Measurements from ENCODE around the gene BPIFA3. TPM values are rescaled to one million over a fixed set of nuclear protein-coding genes. Genes with fewer than 3 reads are reported as not detected.

The BPIFA3 gene
- total and polyA plus RNA-seq, 2 of the 8 experiments (the other 6 are each of a cell fraction or from before 2014, with no cell fraction given), result not detected

GRCh38 chr20:33178726-33179125, 38.4 kb upstream of the BPIFA3 start:
- Histone ChIP-seq H3K9me3 (ENCODE audit: insufficient read depth in 2 of 2, low read depth in 1 of 2, low read length in 1 of 2) (no peaks in the 10 kb centered on the region), H3K14ac (ENCODE audit: insufficient read length) (no peak overlapping the region), H2AFZ (ENCODE audit: low read length) (no peak overlapping the region), H2BK15ac (ENCODE audit: low read length) (no peak overlapping the region), H3K18ac (ENCODE audit: extremely low read depth, low read length) (no peak overlapping the region), H3K56ac (replicated peaks; ENCODE audit: insufficient read length, low read depth, low read length) (no peak overlapping the region), H4K20me1 (replicated peaks in 1 of 2; ENCODE audit: control insufficient read depth in 1 of 2, insufficient read depth in 2 of 2, low read length in 2 of 2) (no peaks in the 10 kb centered on the region), H3K4me1 (replicated peaks in 1 of 4; ENCODE audit: control insufficient read depth in 3 of 4, insufficient read depth in 4 of 4, low read length in 3 of 4) (peaks cover 0 to 3% (median 2%) of the 10 kb centered on the region in 4 experiments; a peak in 3 of 7 replicates), H3K4ac (replicated peaks; ENCODE audit: insufficient read length, low read depth, low read length) (no peak overlapping the region), H3K79me2 (ENCODE audit: control insufficient read depth in 1 of 2, insufficient read depth in 2 of 2, low read length in 2 of 2) (no peaks in the 10 kb centered on the region), H3K27me3 (replicated peaks in 1 of 4; ENCODE audit: control insufficient read depth in 3 of 4, extremely low read depth in 1 of 4, insufficient read depth in 3 of 4, low read length in 3 of 4) (no peaks in the 10 kb centered on the region), H4K8ac (ENCODE audit: extremely low read depth, insufficient read depth, low read length) (no peak overlapping the region), H3K27ac (ENCODE audit: low read depth, low read length) (no peak overlapping the region), H2BK120ac (replicated peaks; ENCODE audit: low read depth, low read length) (no peak overlapping the region), H3K23me2 (ENCODE audit: low read depth, low read length) (no peaks in the 10 kb centered on the region), H2BK12ac (ENCODE audit: low read depth, low read length) (no peak overlapping the region), H3K23ac (ENCODE audit: insufficient read length) (no peak overlapping the region), H3K4me2 (ENCODE audit: insufficient read depth in 1 of 2, low read depth in 2 of 2, low read length in 2 of 2) (no peak overlapping the region), H2BK20ac (ENCODE audit: low read length) (no peak overlapping the region), H3K9ac (replicated peaks in 1 of 4; ENCODE audit: extremely low read depth in 1 of 4, low read depth in 3 of 4, low read length in 3 of 4) (no peak overlapping the region), H2BK5ac (ENCODE audit: low read depth, low read length) (no peak overlapping the region), H2AK5ac (ENCODE audit: low read depth, low read length) (no peak overlapping the region), H3K79me1 (ENCODE audit: low read depth, low read length) (no peaks in the 10 kb centered on the region), H3K36me3 (ENCODE audit: control insufficient read depth in 2 of 4, insufficient read depth in 4 of 4, low read length in 3 of 4) (no peaks in the 10 kb centered on the region), H4K91ac (replicated peaks; ENCODE audit: insufficient read length, low read length) (no peak overlapping the region), H4K5ac (ENCODE audit: insufficient read length, low read depth, low read length) (no peak overlapping the region), H3K4me3 (ENCODE audit: extremely low read depth in 1 of 4, insufficient read depth in 2 of 4, low read depth in 3 of 4, low read length in 4 of 4) (no peak overlapping the region)
- 73% methylated on average over 6 of the region's 6 CpGs; no CpG with 5 or more reads in 1 of the 2 experiments for WGBS, 2 experiments (ENCODE audit: extremely low coverage in 1 of 2, insufficient coverage in 1 of 2, insufficient read length in 1 of 2, insufficient replicate concordance in 2 of 2, low coverage in 1 of 2, low lambda C conversion rate in 2 of 2, missing lambda C conversion rate in 1 of 2)
- CTCF ChIA-PET (ENCODE audit: partially characterized antibody), result interaction anchor here (0.5 to 2.6 kb wide), 5 partner anchors 10 to 183 kb away, joined by 3 to 12 read pairs (median 3); no protein-coding TSS in a partner anchor
- FAIRE-seq, result peak; percentile 7
- POLR2A ChIA-PET (ENCODE audit: partially characterized antibody), result no interaction called here
- DNase-seq (ENCODE audit: low read depth in 1 of 2, low spot score in 2 of 2), result peak in 1 of 2 experiments; percentile 19
- no peak for TF ChIP-seq ASH2L (IDR thresholded peaks at IDR 0.05; ENCODE audit: low read length)

All from H1 (cell line).